Lower lobe of right lung (tissue), 2 donors: Measurements from ENCODE around the gene CAPN14. TPM values are rescaled to one million over a fixed set of nuclear protein-coding genes. Genes with fewer than 3 reads are reported as not detected.

Source experiments
- ATAC-seq, 2 donors: fragments of 200-7000 bp; cut with Tn5 transposase; one replicate each; pipeline ENCODE4 v1.9.1; 2020 to 2022; ENCODE audit warnings: mild to moderate bottlenecking in 2 of 2, moderate library complexity in 2 of 2
- DNase-seq: peaks from one replicate; pipeline ENCODE4 v3.0.0-alpha.2; 2020
- H3K27ac ChIP-seq: fragments of 200-600 bp; one replicate; pipeline ENCODE4 v1.8.0; 2022
- H3K27me3 ChIP-seq: fragments of 200-600 bp; one replicate; pipeline ENCODE4 v1.8.0; 2022; ENCODE audit warnings: low read depth
- H3K36me3 ChIP-seq: fragments of 200-600 bp; one replicate; pipeline ENCODE4 v1.8.0; 2022; ENCODE audit warnings: mild to moderate bottlenecking
- H3K4me1 ChIP-seq: fragments of 200-600 bp; one replicate; pipeline ENCODE4 v1.8.0; 2022
- H3K4me3 ChIP-seq: fragments of 200-600 bp; one replicate; pipeline ENCODE4 v1.8.0; 2022; ENCODE audit warnings: mild to moderate bottlenecking
- H3K9me3 ChIP-seq: fragments of 200-600 bp; one replicate; pipeline ENCODE4 v1.8.0; 2022
- CTCF ChIP-seq: fragments of 200-600 bp; IDR thresholded peaks from one replicate; pipeline ENCODE4 v1.8.0; 2022; ENCODE audit warnings: antibody characterized with exemption, mild to moderate bottlenecking
- intact Hi-C: fragments of 100-400 bp; cut with DNase I; formaldehyde crosslinking; loops from one replicate; pipeline ENCODE4 v1.11.0; 2022
- total RNA-seq: library from RNA; stranded (reverse); fragmentation: NEBNext Ultra II Directional; extraction: Animal tissue kit (Norgen Biotek cat#: 25700); gene quantifications from one replicate; pipeline ENCODE4 v1.2.1, GENCODE V29; 2021
- donor health status: DM: no; HTN: yes; CAD: no; lungs with severe emphysema.

The CAPN14 gene
- total RNA-seq, 1 donor from 2014 or later = 0.15 TPM

- peak overlapping the region; percentile 59 for H3K27ac ChIP-seq
- H3K4me3 ChIP-seq = no peak overlapping the region
- H3K4me1 ChIP-seq = no peaks in the 10 kb centered on the region
- no peak for TF ChIP-seq CTCF
- no peaks in the 10 kb centered on the region for H3K9me3 ChIP-seq
- DNase-seq (no peak), ATAC-seq (peak in 1 of 2 donors; percentile 6)
- intact Hi-C loops = no loop called here
- H3K36me3 ChIP-seq = peaks cover 13% of the 10 kb centered on the region
- no peaks in the 10 kb centered on the region for H3K27me3 ChIP-seq
Measured at GRCh38 chr2:31253356-31254131, 36.2 kb upstream of the CAPN14 start.

GRCh38 chr2:31251851-31252250, 34.5 kb upstream of the CAPN14 start:
- no peak for TF ChIP-seq CTCF
- Histone ChIP-seq H3K27me3 (no peaks in the 10 kb centered on the region), H3K4me1 (no peaks in the 10 kb centered on the region), H3K9me3 (no peaks in the 10 kb centered on the region), H3K27ac (no peak overlapping the region), H3K4me3 (no peak overlapping the region), H3K36me3 (peaks cover 13% of the 10 kb centered on the region)
- intact Hi-C loops = no loop called here
- no peak for DNase-seq
- no peak for ATAC-seq

- intact Hi-C loops = no loop called here
- no peaks in the 10 kb centered on the region for H3K9me3 ChIP-seq
- H3K36me3 ChIP-seq = peaks cover 13% of the 10 kb centered on the region
- TF ChIP-seq CTCF = no peak
- DNase-seq = no peak
- H3K27me3 ChIP-seq = no peaks in the 10 kb centered on the region
- ATAC-seq = no peak
- H3K4me1 ChIP-seq = no peaks in the 10 kb centered on the region
- no peak overlapping the region for H3K4me3 ChIP-seq
- H3K27ac ChIP-seq = no peak overlapping the region
Measured at GRCh38 chr2:31251018-31251417, 33.7 kb upstream of the CAPN14 start.

GRCh38 chr2:31249009-31249690, 31.8 kb upstream of the CAPN14 start:
- H3K27ac ChIP-seq = no peak overlapping the region
- no peaks in the 10 kb centered on the region for H3K4me1 ChIP-seq
- no peak for TF ChIP-seq CTCF
- peaks cover 19% of the 10 kb centered on the region for H3K36me3 ChIP-seq
- intact Hi-C loops = no loop called here
- DNase-seq = no peak
- H3K27me3 ChIP-seq = no peaks in the 10 kb centered on the region
- H3K9me3 ChIP-seq = no peaks in the 10 kb centered on the region
- no peak for ATAC-seq
- no peak overlapping the region for H3K4me3 ChIP-seq

- H3K36me3 ChIP-seq = peaks cover 19% of the 10 kb centered on the region
- no peaks in the 10 kb centered on the region for H3K4me1 ChIP-seq
- DNase-seq = no peak
- no peak for ATAC-seq
- H3K27me3 ChIP-seq = no peaks in the 10 kb centered on the region
- TF ChIP-seq CTCF = no peak
- H3K9me3 ChIP-seq = no peaks in the 10 kb centered on the region
- no peak overlapping the region for H3K4me3 ChIP-seq
- intact Hi-C loops = no loop called here
- no peak overlapping the region for H3K27ac ChIP-seq
Measured at GRCh38 chr2:31248139-31248538, 30.8 kb upstream of the CAPN14 start.
